ENCODE results near the gene RPS6KA2. TPM values are rescaled to one million over a fixed set of nuclear protein-coding genes. Genes with fewer than 3 reads are reported as not detected.

RPS6KA2 gene
- total and polyA plus RNA-seq, 2 experiments from 2014 or later = 12.5 to 25.3 TPM

- Histone ChIP-seq H3K36me3 (ENCODE audit: insufficient read depth) (0 out of 2 replicates have a peak, but pooled peaks cover 5% of the 10 kb centered on the region), H3K4me3 (no peak overlapping the region), H3K27ac (ENCODE audit: low read depth) (no peak overlapping the region), H2AFZ (no peak overlapping the region), H3K4me2 (no peak overlapping the region), H3K4me1 (ENCODE audit: insufficient read depth) (no peaks in the 10 kb centered on the region), H4K20me1 (replicated peaks; ENCODE audit: insufficient read depth) (no peaks in the 10 kb centered on the region), H3K79me2 (replicated peaks; ENCODE audit: insufficient read depth) (no peaks in the 10 kb centered on the region), H3K27me3 (ENCODE audit: insufficient read depth) (no peaks in the 10 kb centered on the region), H3K9me2 (ENCODE audit: insufficient read depth) (no peaks in the 10 kb centered on the region), H3F3A (replicated peaks; ENCODE audit: low read depth) (no peaks in the 10 kb centered on the region)
- no peak for TF ChIP-seq EZH2 (IDR thresholded peaks at IDR 0.05; ENCODE audit: low read depth, unreplicated experiment)
- no peak for TF ChIP-seq CREB1 (CRISPR knock-in tag; IDR thresholded peaks at IDR 0.05; ENCODE audit: low read depth)
- no peak for TF ChIP-seq CTCF (conservative IDR thresholded peaks at IDR 0.05; ENCODE audit: low read depth in 2 of 2)
- no peak for TF ChIP-seq ZNF331 (CRISPR knock-in tag; IDR thresholded peaks at IDR 0.05; ENCODE audit: low read depth)
- TF ChIP-seq STAT1 (IDR thresholded peaks at IDR 0.05; ENCODE audit: unreplicated experiment) = no peak
- TF ChIP-seq REST (IDR thresholded peaks at IDR 0.05; ENCODE audit: unreplicated experiment) = no peak
- no peak for TF ChIP-seq ZNF462 (CRISPR knock-in tag; IDR thresholded peaks at IDR 0.05)
- no peak for TF ChIP-seq NANOG (IDR thresholded peaks at IDR 0.05; ENCODE audit: borderline replicate concordance)
- no peak for TF ChIP-seq ZNF114 (CRISPR knock-in tag; IDR thresholded peaks at IDR 0.05)
- no peak for TF ChIP-seq POLR2AphosphoS5 (IDR thresholded peaks at IDR 0.05; ENCODE audit: low read depth)
- H3K27me3 Mint-ChIP-seq (ENCODE audit: insufficient read depth, low read depth, poor library complexity) = peaks cover 9% of the 10 kb centered on the region
- H3K4me3 Mint-ChIP-seq = no peak overlapping the region
- peaks cover 39% of the 10 kb centered on the region for H3K36me3 Mint-ChIP-seq (ENCODE audit: low read depth)
- no peak overlapping the region for H3K27ac Mint-ChIP-seq
- ATAC-seq (no peak), DNase-seq (ENCODE audit: low spot score) (no peak)
- no peaks in the 10 kb centered on the region for H3K4me1 Mint-ChIP-seq
- H3K9me3 Mint-ChIP-seq = no peaks in the 10 kb centered on the region
Measured at GRCh38 chr6:166501246-166501645, 125.8 kb downstream of the RPS6KA2 start.
